ENCODE measurements around the gene SNX11. TPM values are rescaled to one million over a fixed set of nuclear protein-coding genes. Genes with fewer than 3 reads are reported as not detected.

The SNX11 gene
- polyA plus RNA-seq, 1 donor from 2014 or later, result 29.0 TPM

DNA sequence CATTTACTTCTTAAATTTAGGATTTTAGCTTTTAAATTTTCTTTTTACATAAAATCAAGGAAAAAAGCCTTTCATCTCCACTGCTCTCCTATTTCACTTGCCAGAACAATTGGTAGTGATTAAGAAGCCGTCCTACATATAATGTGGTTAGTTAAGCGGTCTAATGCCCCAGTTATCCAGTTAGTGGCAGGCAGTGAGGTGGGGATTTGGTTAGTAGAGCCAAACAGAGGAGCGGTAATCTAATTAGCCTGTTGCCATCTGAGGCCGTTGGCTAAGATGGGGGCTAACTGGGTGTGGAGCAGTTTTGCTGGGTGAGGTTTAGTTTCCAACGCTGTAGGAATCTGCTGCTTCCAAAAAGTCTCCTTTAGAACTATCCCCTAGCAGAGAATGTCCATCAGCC lies 22.4 kb downstream of the SNX11 start:
- Histone ChIP-seq H3K9ac (ENCODE audit: low read length) (no peak overlapping the region), H3K9me2 (ENCODE audit: insufficient read depth, low read length) (no peaks in the 10 kb centered on the region), H3K4me3 (ENCODE audit: low read length) (no peak overlapping the region), H4K20me1 (ENCODE audit: insufficient read depth) (no peaks in the 10 kb centered on the region), H3K27ac (ENCODE audit: low read length) (no peak overlapping the region), H3K79me2 (replicated peaks; ENCODE audit: insufficient read depth, low read length) (no peaks in the 10 kb centered on the region), H3K27me3 (ENCODE audit: insufficient read depth, low read depth, low read length) (no peaks in the 10 kb centered on the region), H3K36me3 (ENCODE audit: insufficient read depth, low read length) (no peaks in the 10 kb centered on the region), H3K4me2 (ENCODE audit: low read length) (no peak overlapping the region), H2AFZ (ENCODE audit: low read depth, low read length) (no peak overlapping the region), H3K9me3 (ENCODE audit: low read length) (no peaks in the 10 kb centered on the region), H3F3A (ENCODE audit: insufficient read depth, low read length, poor library complexity, severe bottlenecking) (no peaks in the 10 kb centered on the region)
- no peak for TF ChIP-seq MXI1 (conservative IDR thresholded peaks at IDR 0.05; ENCODE audit: poor library complexity, severe bottlenecking)
- no peak for TF ChIP-seq RAD21 (conservative IDR thresholded peaks at IDR 0.05)
- TF ChIP-seq, protein P1, sequence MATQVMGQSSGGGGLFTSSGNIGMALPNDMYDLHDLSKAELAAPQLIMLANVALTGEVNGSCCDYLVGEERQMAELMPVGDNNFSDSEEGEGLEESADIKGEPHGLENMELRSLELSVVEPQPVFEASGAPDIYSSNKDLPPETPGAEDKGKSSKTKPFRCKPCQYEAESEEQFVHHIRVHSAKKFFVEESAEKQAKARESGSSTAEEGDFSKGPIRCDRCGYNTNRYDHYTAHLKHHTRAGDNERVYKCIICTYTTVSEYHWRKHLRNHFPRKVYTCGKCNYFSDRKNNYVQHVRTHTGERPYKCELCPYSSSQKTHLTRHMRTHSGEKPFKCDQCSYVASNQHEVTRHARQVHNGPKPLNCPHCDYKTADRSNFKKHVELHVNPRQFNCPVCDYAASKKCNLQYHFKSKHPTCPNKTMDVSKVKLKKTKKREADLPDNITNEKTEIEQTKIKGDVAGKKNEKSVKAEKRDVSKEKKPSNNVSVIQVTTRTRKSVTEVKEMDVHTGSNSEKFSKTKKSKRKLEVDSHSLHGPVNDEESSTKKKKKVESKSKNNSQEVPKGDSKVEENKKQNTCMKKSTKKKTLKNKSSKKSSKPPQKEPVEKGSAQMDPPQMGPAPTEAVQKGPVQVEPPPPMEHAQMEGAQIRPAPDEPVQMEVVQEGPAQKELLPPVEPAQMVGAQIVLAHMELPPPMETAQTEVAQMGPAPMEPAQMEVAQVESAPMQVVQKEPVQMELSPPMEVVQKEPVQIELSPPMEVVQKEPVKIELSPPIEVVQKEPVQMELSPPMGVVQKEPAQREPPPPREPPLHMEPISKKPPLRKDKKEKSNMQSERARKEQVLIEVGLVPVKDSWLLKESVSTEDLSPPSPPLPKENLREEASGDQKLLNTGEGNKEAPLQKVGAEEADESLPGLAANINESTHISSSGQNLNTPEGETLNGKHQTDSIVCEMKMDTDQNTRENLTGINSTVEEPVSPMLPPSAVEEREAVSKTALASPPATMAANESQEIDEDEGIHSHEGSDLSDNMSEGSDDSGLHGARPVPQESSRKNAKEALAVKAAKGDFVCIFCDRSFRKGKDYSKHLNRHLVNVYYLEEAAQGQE (IDR thresholded peaks at IDR 0.05; ENCODE audit: borderline replicate concordance), result no peak
- no peak for TF ChIP-seq POLR2AphosphoS5 (IDR thresholded peaks at IDR 0.05)

DNA sequence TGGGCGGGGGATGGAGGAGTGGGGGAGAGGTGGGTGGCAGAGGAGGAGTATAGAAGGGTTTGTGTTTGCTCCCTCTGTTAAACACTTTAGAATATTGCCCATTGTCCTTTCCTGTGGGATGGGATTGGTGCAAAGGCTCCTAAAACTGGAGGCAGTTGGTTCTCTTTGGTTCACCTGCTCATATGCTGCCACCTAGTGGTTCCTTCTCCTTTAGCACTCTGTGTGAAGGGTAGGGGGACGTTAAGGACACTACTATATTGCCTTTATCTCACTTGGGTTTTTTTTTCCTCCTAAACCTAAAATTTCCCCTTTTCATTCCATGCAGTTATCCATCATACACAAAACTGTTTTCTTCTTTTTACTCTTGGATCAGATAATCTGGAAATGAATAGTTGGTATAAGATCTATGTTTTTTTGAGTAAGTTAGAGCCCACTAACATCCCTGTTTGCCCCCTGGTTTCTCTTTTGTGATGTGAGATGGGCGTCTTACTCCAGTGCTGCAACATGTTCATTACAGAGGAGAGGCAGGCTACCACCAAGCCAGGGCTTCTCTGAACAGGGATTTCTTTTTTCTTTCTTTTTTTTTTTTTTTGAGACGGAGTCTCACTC lies 23.8 kb downstream of the SNX11 start:
- no peak overlapping the region for H3K9ac ChIP-seq (ENCODE audit: low read length)
- no peak overlapping the region for H2AFZ ChIP-seq (ENCODE audit: low read depth, low read length)
- no peaks in the 10 kb centered on the region for H3K27me3 ChIP-seq (ENCODE audit: insufficient read depth, low read depth, low read length)
- H3K79me2 ChIP-seq (replicated peaks; ENCODE audit: insufficient read depth, low read length), result no peaks in the 10 kb centered on the region
- TF ChIP-seq SMC3 (conservative IDR thresholded peaks at IDR 0.05; ENCODE audit: poor library complexity) (peak; percentile 67), TAF1 (IDR thresholded peaks at IDR 0.05; ENCODE audit: low read depth) (no peak), POLR2AphosphoS5 (IDR thresholded peaks at IDR 0.05) (no peak), EZH2 (IDR thresholded peaks at IDR 0.05; ENCODE audit: borderline replicate concordance, insufficient read depth, low read length, poor library complexity, severe bottlenecking) (no peak), EP300 (conservative IDR thresholded peaks at IDR 0.05; ENCODE audit: poor library complexity, severe bottlenecking) (no peak), RAD21 (conservative IDR thresholded peaks at IDR 0.05) (peak; percentile 69), MXI1 (conservative IDR thresholded peaks at IDR 0.05; ENCODE audit: poor library complexity, severe bottlenecking) (no peak)
- TF ChIP-seq, protein P2, sequence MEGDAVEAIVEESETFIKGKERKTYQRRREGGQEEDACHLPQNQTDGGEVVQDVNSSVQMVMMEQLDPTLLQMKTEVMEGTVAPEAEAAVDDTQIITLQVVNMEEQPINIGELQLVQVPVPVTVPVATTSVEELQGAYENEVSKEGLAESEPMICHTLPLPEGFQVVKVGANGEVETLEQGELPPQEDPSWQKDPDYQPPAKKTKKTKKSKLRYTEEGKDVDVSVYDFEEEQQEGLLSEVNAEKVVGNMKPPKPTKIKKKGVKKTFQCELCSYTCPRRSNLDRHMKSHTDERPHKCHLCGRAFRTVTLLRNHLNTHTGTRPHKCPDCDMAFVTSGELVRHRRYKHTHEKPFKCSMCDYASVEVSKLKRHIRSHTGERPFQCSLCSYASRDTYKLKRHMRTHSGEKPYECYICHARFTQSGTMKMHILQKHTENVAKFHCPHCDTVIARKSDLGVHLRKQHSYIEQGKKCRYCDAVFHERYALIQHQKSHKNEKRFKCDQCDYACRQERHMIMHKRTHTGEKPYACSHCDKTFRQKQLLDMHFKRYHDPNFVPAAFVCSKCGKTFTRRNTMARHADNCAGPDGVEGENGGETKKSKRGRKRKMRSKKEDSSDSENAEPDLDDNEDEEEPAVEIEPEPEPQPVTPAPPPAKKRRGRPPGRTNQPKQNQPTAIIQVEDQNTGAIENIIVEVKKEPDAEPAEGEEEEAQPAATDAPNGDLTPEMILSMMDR (IDR thresholded peaks at IDR 0.05; ENCODE audit: poor library complexity, severe bottlenecking), result peak; percentile 70
- TF ChIP-seq, protein P1 (IDR thresholded peaks at IDR 0.05; ENCODE audit: borderline replicate concordance), result no peak
- H3K4me3 ChIP-seq (ENCODE audit: low read length), result no peak overlapping the region
- H3F3A ChIP-seq (ENCODE audit: insufficient read depth, low read length, poor library complexity, severe bottlenecking), result no peaks in the 10 kb centered on the region
- H3K9me2 ChIP-seq (ENCODE audit: insufficient read depth, low read length), result no peaks in the 10 kb centered on the region
- H3K36me3 ChIP-seq (ENCODE audit: insufficient read depth, low read length), result no peaks in the 10 kb centered on the region
- H3K9me3 ChIP-seq (ENCODE audit: low read length), result no peaks in the 10 kb centered on the region
- H3K4me2 ChIP-seq (ENCODE audit: low read length), result no peak overlapping the region
- no peak overlapping the region for H3K27ac ChIP-seq (ENCODE audit: low read length)
- H4K20me1 ChIP-seq (ENCODE audit: insufficient read depth), result no peaks in the 10 kb centered on the region

Data from neural cell (in vitro differentiated cells).